ENCODE data around the gene CCDC174.

- TF ChIP-seq REST (tag by site-specific recombination; IDR thresholded peaks at IDR 0.05) (no peak), ZNF18 (tag by site-specific recombination; IDR thresholded peaks at IDR 0.05) (no peak), ZNF214 (tag by site-specific recombination; IDR thresholded peaks at IDR 0.05; ENCODE audit: borderline replicate concordance) (no peak), KLF9 (tag by site-specific recombination; IDR thresholded peaks at IDR 0.05; ENCODE audit: low read depth) (no peak), CTCF (tag by site-specific recombination; IDR thresholded peaks at IDR 0.05) (no peak), ZBTB8A (tag by site-specific recombination; IDR thresholded peaks at IDR 0.05) (no peak), KLF10 (tag by site-specific recombination; IDR thresholded peaks at IDR 0.05) (no peak), ZNF423 (tag by site-specific recombination; IDR thresholded peaks at IDR 0.05) (no peak), ZNF639 (tag by site-specific recombination; IDR thresholded peaks at IDR 0.05) (no peak), ZNF747 (tag by site-specific recombination; IDR thresholded peaks at IDR 0.05) (no peak), SALL2 (tag by site-specific recombination; IDR thresholded peaks at IDR 0.05; ENCODE audit: borderline replicate concordance) (no peak)
These were observed 36.7 kb upstream of the CCDC174 start for GRCh38 chr3:14614862-14615261.

Measured in HEK293 (cell line).